ENCODE results near the gene SPATA45. TPM values are rescaled to one million over a fixed set of nuclear protein-coding genes. Genes with fewer than 3 reads are reported as not detected.
A peak's percentile ranks its signal among the peaks of the same experiment; 100 is the strongest.

The SPATA45 gene
- total and polyA plus RNA-seq, 8 donors: 0.26 TPM; not detected in 7

GRCh38 chr1:212783976-212784375 is 63.5 kb downstream of the SPATA45 start:
- Histone ChIP-seq H3K4me1 (peaks cover 0 to 2% (median 2%) of the 10 kb centered on the region in 3 donors), H3K9me3 (no peaks in the 10 kb centered on the region), H3K27ac (no peak overlapping the region), H3K4me3 (no peak overlapping the region), H3K36me3 (no peaks in the 10 kb centered on the region), H3K27me3 (no peaks in the 10 kb centered on the region)
- DNase-seq (no peak), ATAC-seq (no peak), FAIRE-seq (no peak)
- 75 to 89% methylated on average over 1 of the region's 1 CpG for WGBS, 2 donors
- intact Hi-C loops (cut with DNase I): no loop called here
- TF ChIP-seq CTCF (IDR thresholded peaks at IDR 0.05): no peak

GRCh38 chr1:212782422-212783154 is 64.9 kb downstream of the SPATA45 start:
- WGBS, 2 donors: 93 to 97% methylated on average over 3 of the region's 3 CpGs
- no peak for DNase-seq
- peak in 3 of 4 donors; percentile 70 to 78 (median 77) for ATAC-seq
- Histone ChIP-seq H3K4me3 (no peak overlapping the region), H3K36me3 (no peaks in the 10 kb centered on the region), H3K9me3 (no peaks in the 10 kb centered on the region), H3K27me3 (no peaks in the 10 kb centered on the region), H3K4me1 (no peaks in the 10 kb centered on the region), H3K27ac (no peak overlapping the region)
- intact Hi-C loops (cut with DNase I): no loop called here
- FAIRE-seq: no peak
- TF ChIP-seq CTCF (IDR thresholded peaks at IDR 0.05): peak in 3 of 4 donors; percentile 32 to 42 (median 33)

GRCh38 chr1:212781225-212781624 is 66.2 kb downstream of the SPATA45 start:
- TF ChIP-seq CTCF (IDR thresholded peaks at IDR 0.05): no peak
- Histone ChIP-seq H3K36me3 (no peaks in the 10 kb centered on the region), H3K27me3 (no peaks in the 10 kb centered on the region), H3K27ac (no peak overlapping the region), H3K9me3 (no peaks in the 10 kb centered on the region), H3K4me1 (no peaks in the 10 kb centered on the region), H3K4me3 (no peak overlapping the region)
- no peak for FAIRE-seq
- 93 to 99% methylated on average over 2 of the region's 2 CpGs for WGBS, 2 donors
- intact Hi-C loops (cut with DNase I): no loop called here
- ATAC-seq: no peak
- DNase-seq: no peak

GRCh38 chr1:212780759-212781158 is 66.7 kb downstream of the SPATA45 start:
- 92 to 98% methylated on average over 3 of the region's 3 CpGs for WGBS, 2 donors
- H3K9me3 ChIP-seq: no peaks in the 10 kb centered on the region
- intact Hi-C loops (cut with DNase I): no loop called here
- no peak overlapping the region for H3K4me3 ChIP-seq
- no peak for TF ChIP-seq CTCF (IDR thresholded peaks at IDR 0.05)
- DNase-seq: no peak
- FAIRE-seq: no peak
- no peaks in the 10 kb centered on the region for H3K27me3 ChIP-seq
- H3K4me1 ChIP-seq: no peaks in the 10 kb centered on the region
- no peak for ATAC-seq
- H3K36me3 ChIP-seq: no peaks in the 10 kb centered on the region
- no peak overlapping the region for H3K27ac ChIP-seq

Other genes with a start within 250 kb of the SPATA45 start
- 10 to 100 TPM in 5 of 6 donors, 1 to 10 TPM in 1; 8.3 to 28.8 (median 17.3) TPM for gene ATF3, start 238.9 kb downstream of the SPATA45 start, total RNA-seq
- gene ATF3, start 238.9 kb downstream of the SPATA45 start, polyA plus RNA-seq: 10 to 100 TPM; 22.8 to 25.6 TPM
- gene BATF3, start 147.8 kb downstream of the SPATA45 start, total RNA-seq: 1 to 10 TPM in 1 of 6 donors, under 1 TPM in 4, not detected in 1; 0.20 to 1.8 (median 0.73) TPM
- 1 to 10 TPM; 1.6 to 3.1 TPM for gene BATF3, start 147.8 kb downstream of the SPATA45 start, polyA plus RNA-seq
- gene NSL1, start 55.9 kb downstream of the SPATA45 start, total RNA-seq: 10 to 100 TPM in 3 of 6 donors, 1 to 10 TPM in 3; 5.6 to 16.2 (median 9.3) TPM
- gene NSL1, start 55.9 kb downstream of the SPATA45 start, polyA plus RNA-seq: 10 to 100 TPM in 1 of 2 donors, 1 to 10 TPM in 1; 5.4 to 10.9 TPM
- 1 to 10 TPM; 7.7 to 9.5 (median 8.8) TPM for gene TATDN3, start 55.8 kb downstream of the SPATA45 start, total RNA-seq
- 10 to 100 TPM in 1 of 2 donors, 1 to 10 TPM in 1; 8.3 to 10.4 TPM for gene TATDN3, start 55.8 kb downstream of the SPATA45 start, polyA plus RNA-seq
- 1 to 10 TPM; 1.4 to 5.6 (median 3.5) TPM for gene FLVCR1, start 10.6 kb upstream of the SPATA45 start, total RNA-seq
- 1 to 10 TPM; 2.2 to 4.0 TPM for gene FLVCR1, start 10.6 kb upstream of the SPATA45 start, polyA plus RNA-seq
- 1 to 10 TPM in 1 of 6 donors, under 1 TPM in 4, not detected in 1; 0.16 to 1.9 (median 0.57) TPM for gene VASH2, start 102.9 kb upstream of the SPATA45 start, total RNA-seq
- under 1 TPM; 0.15 to 0.35 TPM for gene VASH2, start 102.9 kb upstream of the SPATA45 start, polyA plus RNA-seq
- gene ANGEL2, start 168.2 kb upstream of the SPATA45 start, total RNA-seq: 10 to 100 TPM; 10.7 to 17.2 (median 11.8) TPM
- gene ANGEL2, start 168.2 kb upstream of the SPATA45 start, polyA plus RNA-seq: 10 to 100 TPM in 1 of 2 donors, 1 to 10 TPM in 1; 9.8 to 15.5 TPM
- gene RPS6KC1, start 203.6 kb upstream of the SPATA45 start, total RNA-seq: 10 to 100 TPM in 1 of 6 donors, 1 to 10 TPM in 5; 5.7 to 11.4 (median 7.2) TPM
- 1 to 10 TPM; 2.3 to 4.9 TPM for gene RPS6KC1, start 203.6 kb upstream of the SPATA45 start, polyA plus RNA-seq

All from pancreas (tissue), 10 donors.